Neutrophil (primary cell): ENCODE results near the gene LGR5.

Experiments
- H3K27ac ChIP-seq: fragments of 200-600 bp; sonication (generic); 2 replicates; pipeline ENCODE4 v1.5.1; 2016; ENCODE audit warnings: mild to moderate bottlenecking, moderate library complexity
- H3K27me3 ChIP-seq: fragments of 200-600 bp; sonication (generic); 2 replicates; pipeline ENCODE4 v1.6.0; 2016; ENCODE audit warnings: mild to moderate bottlenecking
- H3K36me3 ChIP-seq: fragments of 200-600 bp; sonication (generic); 2 replicates; pipeline ENCODE4 v1.5.1; 2017
- H3K4me1 ChIP-seq, 2 experiments: fragments of 200-600 bp in 1 of 2; sonication (generic) in 1 of 2; 1 replicate in 1 of 2; 2 replicates in 1 of 2; pipeline versions ENCODE4 v1.5.1 to v1.6.1; 2013 to 2016; ENCODE audit warnings: low read depth in 1 of 2, low read length in 1 of 2, mild to moderate bottlenecking in 1 of 2, moderate library complexity in 1 of 2; ENCODE audit not compliant: control insufficient read depth in 1 of 2, insufficient read depth in 1 of 2
- H3K4me3 ChIP-seq, 2 experiments: fragments of 200-600 bp in 1 of 2; sonication (generic) in 1 of 2; 1 replicate in 1 of 2; 2 replicates in 1 of 2; pipeline ENCODE4 v1.5.1; 2013 to 2016; ENCODE audit warnings: low read depth in 1 of 2, low read length in 1 of 2, mild to moderate bottlenecking in 1 of 2, moderate library complexity in 1 of 2
- H3K9me3 ChIP-seq: fragments of 200-600 bp; sonication (generic); 2 replicates; pipeline ENCODE4 v1.5.1; 2016
- CTCF ChIP-seq: fragments of 200-600 bp; sonication (generic); IDR thresholded peaks from 2 replicates; pipeline ENCODE4 v1.5.1; 2016; ENCODE audit warnings: antibody characterized with exemption

The LGR5 gene

GRCh38 chr12:71439613-71440344, at the start of gene LGR5:
TSS of gene LGR5 (plus strand) at chr12:71439798. CDS start at chr12:71440081, 283 bp downstream.
- H3K9me3 ChIP-seq: peaks cover 3% of the 10 kb centered on the region
- H3K4me1 ChIP-seq: peaks cover 3 to 7% of the 10 kb centered on the region in 2 experiments
- H3K27me3 ChIP-seq: peaks cover 75% of the 10 kb centered on the region
- H3K4me3 ChIP-seq: no peak within 1 kb of the TSS
- H3K27ac ChIP-seq: no peak within 1 kb of the TSS
- no peak for TF ChIP-seq CTCF
- no peaks in the 10 kb centered on the region for H3K36me3 ChIP-seq

- no peak overlapping the region for H3K4me3 ChIP-seq
- H3K27me3 ChIP-seq: no peaks in the 10 kb centered on the region
- H3K36me3 ChIP-seq: no peaks in the 10 kb centered on the region
- H3K9me3 ChIP-seq: no peaks in the 10 kb centered on the region
- H3K4me1 ChIP-seq: no peaks in the 10 kb centered on the region
- H3K27ac ChIP-seq: no peak overlapping the region
- TF ChIP-seq CTCF: no peak
Measured at GRCh38 chr12:71392521-71393145, 47.0 kb upstream of the LGR5 start.

- Histone ChIP-seq H3K9me3 (no peaks in the 10 kb centered on the region), H3K4me1 (no peaks in the 10 kb centered on the region), H3K4me3 (no peak overlapping the region), H3K36me3 (no peaks in the 10 kb centered on the region), H3K27me3 (no peaks in the 10 kb centered on the region), H3K27ac (no peak overlapping the region)
- no peak for TF ChIP-seq CTCF
Measured at GRCh38 chr12:71393625-71394024, 46.0 kb upstream of the LGR5 start.

GRCh38 chr12:71397433-71397954, 42.1 kb upstream of the LGR5 start:
- Histone ChIP-seq H3K4me1 (no peaks in the 10 kb centered on the region), H3K36me3 (no peaks in the 10 kb centered on the region), H3K9me3 (no peaks in the 10 kb centered on the region), H3K4me3 (no peak overlapping the region), H3K27me3 (no peaks in the 10 kb centered on the region), H3K27ac (no peak overlapping the region)
- no peak for TF ChIP-seq CTCF

GRCh38 chr12:71399197-71399596, 40.4 kb upstream of the LGR5 start:
- no peak overlapping the region for H3K27ac ChIP-seq

More at GRCh38 chr12:71399197-71399596, 40.4 kb upstream of the LGR5 start:
- Histone ChIP-seq H3K27me3 (no peaks in the 10 kb centered on the region), H3K36me3 (no peaks in the 10 kb centered on the region), H3K4me3 (no peak overlapping the region), H3K4me1 (no peaks in the 10 kb centered on the region), H3K9me3 (no peaks in the 10 kb centered on the region)
- no peak for TF ChIP-seq CTCF
